Panc1 (cell line): ENCODE results near the gene ERAL1. TPM values are rescaled to one million over a fixed set of nuclear protein-coding genes. Genes with fewer than 3 reads are reported as not detected.
"Not testable (repeated sequence)": the region's sequence is repeated elsewhere in the genome, so short reads cannot be mapped to it uniquely, and the experiment has no call there.

Experiments
- ATAC-seq: fragments of 200-7000 bp; cut with Tn5 transposase; 2 replicates; pipeline ENCODE4 v1.9.1; 2020; ENCODE audit warnings: mild to moderate bottlenecking, moderate library complexity
- BruUV-seq: library from RNA; stranded (reverse); fragments of 400-500 nt; replicated peaks from 2 replicates; lab custom pipeline; 2021; lab: Mats Ljungman, UMichigan
- CTCF ChIA-PET: fragments of 300-600 bp; sonication (Branson Sonifier 250); formaldehyde crosslinking; loops from one replicate; lab custom pipeline; 2022; ENCODE audit warnings: antibody characterized with exemption; lab: Charles Lee
- POLR2A ChIA-PET: fragments of 300-600 bp; sonication (Branson Sonifier 250); formaldehyde crosslinking; loops from one replicate; lab custom pipeline; 2022; ENCODE audit warnings: antibody characterized with exemption; lab: Charles Lee
- DNase-seq: peaks from one replicate; pipeline ENCODE4 v3.0.0-alpha.2; 2010; ENCODE audit warnings: low read depth, low spot score
- H3K27ac ChIP-seq: 2 replicates; pipeline ENCODE4 v1.5.1; 2011; ENCODE audit warnings: mild to moderate bottlenecking, low read length, inconsistent platforms
- H3K27me3 ChIP-seq: fragments of 200-500 bp; sonication (Bioruptor generic); 2 replicates; pipeline ENCODE4 v1.6.0; 2014; ENCODE audit warnings: low read length, inconsistent platforms; ENCODE audit not compliant: control insufficient read depth, insufficient read depth
- H3K36me3 ChIP-seq: fragments of 200-500 bp; sonication (Bioruptor generic); 2 replicates; pipeline ENCODE4 v1.5.1; 2014; ENCODE audit warnings: inconsistent platforms, mild to moderate bottlenecking, low read length, moderate library complexity; ENCODE audit not compliant: control insufficient read depth, insufficient read depth
- H3K4me1 ChIP-seq: 2 replicates; pipeline ENCODE4 v1.5.1; 2011; ENCODE audit warnings: inconsistent platforms, mild to moderate bottlenecking, low read length, moderate library complexity; ENCODE audit not compliant: control insufficient read depth, insufficient read depth
- H3K4me3 ChIP-seq, 2 experiments: 2 replicates each; pipeline ENCODE4 v1.5.1; 2011 to 2012; ENCODE audit warnings: low read depth in 2 of 2, low read length in 2 of 2, mild to moderate bottlenecking in 2 of 2, inconsistent platforms in 1 of 2, moderate library complexity in 1 of 2
- H3K9me3 ChIP-seq: fragments of 200-500 bp; sonication (Bioruptor generic); 2 replicates; pipeline ENCODE4 v1.5.1; 2014; ENCODE audit warnings: low read depth, mild to moderate bottlenecking, inconsistent platforms, low read length, moderate library complexity; ENCODE audit not compliant: control insufficient read depth, insufficient read depth
- CTCF ChIP-seq: fragments of 450-650 bp; IDR thresholded peaks from 2 replicates; pipeline ENCODE4 v1.5.1; 2017; ENCODE audit warnings: mild to moderate bottlenecking
- POLR2AphosphoS5 ChIP-seq: IDR thresholded peaks from 2 replicates; pipeline ENCODE4 v1.6.1; 2012; ENCODE audit warnings: mild to moderate bottlenecking, low read depth, low read length, moderate library complexity
- REST ChIP-seq, 2 experiments: IDR thresholded peaks; 2 replicates each; pipeline ENCODE4 v1.6.1; 2011 to 2012; ENCODE audit warnings: low read depth in 2 of 2, control low read depth in 1 of 2, low read length in 1 of 2, mild to moderate bottlenecking in 1 of 2, moderate library complexity in 1 of 2; ENCODE audit not compliant: insufficient read depth in 1 of 2
- SIN3A ChIP-seq: IDR thresholded peaks from 2 replicates; pipeline ENCODE4 v1.6.1; 2012; ENCODE audit warnings: low read depth, mild to moderate bottlenecking, low read length, moderate library complexity, borderline replicate concordance; ENCODE audit not compliant: insufficient read depth
- TCF7L2 ChIP-seq: IDR thresholded peaks from 2 replicates; pipeline ENCODE4 v1.6.1; 2011; ENCODE audit warnings: mild to moderate bottlenecking, low read depth, low read length, inconsistent platforms
- in situ Hi-C: cut with HindIII; loops from 2 replicates; pipeline ENCODE4 v1.10.0; 2016; ENCODE audit warnings: low sequenced_read_pairs, low pct_unique_long_range_greater_than_20kb
- intact Hi-C: fragments of 100-400 bp; cut with micrococcal nuclease; formaldehyde crosslinking; loops from one replicate; pipeline ENCODE4 v1.10.0; 2022; ENCODE audit not compliant: unreplicated experiment
- total RNA-seq: library from RNA; stranded (reverse); gene quantifications from one replicate; pipeline ENCODE4 v1.2.1, GENCODE V29; 2021; ENCODE audit not compliant: unreplicated experiment

Gene ERAL1
- total RNA-seq, 1 experiment from 2014 or later: 74.2 TPM

GRCh38 chr17:28902819-28903545 lies 48.2 kb downstream of the ERAL1 start, which contains the start of gene DHRS13:
Gene DHRS13, minus strand, starts transcription at chr17:28903079. Its CDS starts 135 bp downstream, at chr17:28902944.
- peak; percentile 100 for TF ChIP-seq CTCF
- peak; percentile 99; the same call in 1 of the 2 replicates for TF ChIP-seq SIN3A
- TF ChIP-seq REST (IDR thresholded peaks at IDR 0.05; ENCODE audit: insufficient read depth in 1 of 2, low read depth in 2 of 2, low read length in 1 of 2): peak in 1 of 2 experiments; percentile 73; a peak in 1 of 4 replicates
- TF ChIP-seq TCF7L2: peak; percentile 73
- peak; percentile 73 for TF ChIP-seq POLR2AphosphoS5
- CTCF ChIA-PET: interaction anchor here (0.5 to 2.0 kb wide), 3 partner anchors 9 to 176 kb away, joined by 3 to 6 read pairs (median 6); partner anchors contain the start of gene TLCD1
- intact Hi-C loops (loop anchor here (10.0 kb wide), 2 partner anchors 58 to 178 kb away; partner anchors contain the start of genes FAM222B, NEK8 and TLCD1), in situ Hi-C loops (no loop called here)
- peak within 1 kb of the TSS; percentile 48 for H3K27ac ChIP-seq
- H3K4me3 ChIP-seq: peak within 1 kb of the TSS; percentile 62 to 63
- DNase-seq: peak; percentile 57
- H3K4me1 ChIP-seq: peaks cover 7% of the 10 kb centered on the region
- H3K9me3 ChIP-seq: no peaks in the 10 kb centered on the region
- POLR2A ChIA-PET: no interaction called here
- no peaks in the 10 kb centered on the region for H3K36me3 ChIP-seq
- ATAC-seq: peak; percentile 97
- H3K27me3 ChIP-seq: no peaks in the 10 kb centered on the region
- no TSS peak for BruUV-seq

GRCh38 chr17:28903546-28903841 lies 48.7 kb downstream of the ERAL1 start:
- BruUV-seq, in situ Hi-C loops, POLR2A ChIA-PET, H3K9me3 ChIP-seq, H3K27ac ChIP-seq, ATAC-seq, H3K4me3 ChIP-seq, H3K4me1 ChIP-seq, DNase-seq, H3K36me3 ChIP-seq, H3K27me3 ChIP-seq: not testable (repeated sequence)
- intact Hi-C loops: loop anchor here (10.0 kb wide), 2 partner anchors 59 to 179 kb away; partner anchors contain the start of genes FAM222B, NEK8 and TLCD1
- CTCF ChIA-PET: interaction anchor here (0.7 to 2.0 kb wide), 3 partner anchors 9 to 177 kb away, joined by 3 to 6 read pairs (median 5); partner anchors contain the start of gene TLCD1
